Measurements from ENCODE around the gene SCNN1A. TPM values are rescaled to one million over a fixed set of nuclear protein-coding genes. Genes with fewer than 3 reads are reported as not detected.

The SCNN1A gene
- polyA plus RNA-seq, 10 donors = 0.36 to 1.2 (median 0.40) TPM; not detected in 4

GRCh38 chr12:6335451-6336078 is 39.8 kb downstream of the SCNN1A start:
- peak in 2 of 3 donors; percentile 60 to 81 for DNase-seq

- DNase-seq = no peak
Observed at GRCh38 chr12:6334940-6335450, 40.4 kb downstream of the SCNN1A start.

DNA sequence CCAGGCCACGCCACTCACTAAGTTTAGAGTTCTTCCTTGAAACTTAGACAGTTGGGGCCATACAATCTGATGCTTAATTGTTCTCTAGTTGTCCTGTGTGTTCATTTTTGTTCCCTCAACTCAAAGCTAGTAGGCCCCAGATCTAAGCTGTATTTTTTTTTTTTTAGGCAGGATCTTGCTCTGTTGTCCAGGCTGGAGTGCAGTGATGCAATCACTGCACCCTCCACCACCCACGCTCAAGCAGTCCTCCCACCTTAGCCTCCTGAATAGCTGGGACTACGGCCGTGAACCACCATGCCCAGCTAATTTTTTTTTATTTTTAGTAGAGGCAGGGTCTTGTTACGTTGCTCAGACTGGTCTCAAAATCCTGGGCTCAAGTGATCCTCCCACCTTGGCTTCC is 41.0 kb downstream of the SCNN1A start:
- no peak for DNase-seq

GRCh38 chr12:6333566-6333965 is 41.8 kb downstream of the SCNN1A start:
- DNase-seq = no peak

DNA sequence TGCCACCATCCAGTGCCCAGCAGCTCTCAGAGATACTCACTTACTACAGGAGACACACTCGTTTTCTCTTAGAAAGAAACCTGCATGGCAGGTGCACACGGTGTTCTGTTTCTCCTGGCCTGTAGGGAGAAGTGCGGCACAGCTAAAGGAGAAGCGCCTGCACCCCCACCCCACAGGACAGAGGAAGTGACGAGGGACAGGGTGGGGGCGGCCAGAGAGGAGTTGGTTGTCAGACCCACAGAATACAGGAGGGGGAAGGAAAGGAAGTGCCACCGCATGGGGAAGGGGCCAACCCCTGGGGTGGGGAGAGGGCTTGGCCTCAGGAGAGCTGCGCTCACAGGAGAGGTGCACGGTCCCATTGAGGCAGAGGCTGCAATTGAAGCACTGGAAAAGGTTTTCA is 42.3 kb downstream of the SCNN1A start:
- DNase-seq = no peak

DNA sequence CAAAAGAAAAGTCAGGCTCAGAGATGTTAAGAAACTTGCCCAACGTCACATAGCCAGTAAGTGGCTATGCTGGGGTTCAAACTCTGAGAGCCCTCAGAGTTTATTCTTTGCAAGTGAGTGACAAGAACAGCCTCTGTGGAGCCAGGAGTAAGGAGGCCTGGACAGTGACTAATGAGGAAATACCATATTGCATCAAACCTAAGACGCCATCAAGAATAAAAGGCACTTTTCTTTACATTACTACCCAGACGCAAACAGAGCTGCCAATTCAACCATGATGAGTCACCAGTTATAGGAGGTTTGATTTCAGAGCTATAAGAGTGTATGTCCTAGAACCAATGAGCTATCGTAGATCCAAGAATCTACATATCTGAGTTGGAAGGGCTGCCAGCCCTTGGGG is 42.9 kb downstream of the SCNN1A start:
- peak in 1 of 3 donors; percentile 83 for DNase-seq

- DNase-seq = no peak
Observed at GRCh38 chr12:6330999-6331714, 44.2 kb downstream of the SCNN1A start.

DNA sequence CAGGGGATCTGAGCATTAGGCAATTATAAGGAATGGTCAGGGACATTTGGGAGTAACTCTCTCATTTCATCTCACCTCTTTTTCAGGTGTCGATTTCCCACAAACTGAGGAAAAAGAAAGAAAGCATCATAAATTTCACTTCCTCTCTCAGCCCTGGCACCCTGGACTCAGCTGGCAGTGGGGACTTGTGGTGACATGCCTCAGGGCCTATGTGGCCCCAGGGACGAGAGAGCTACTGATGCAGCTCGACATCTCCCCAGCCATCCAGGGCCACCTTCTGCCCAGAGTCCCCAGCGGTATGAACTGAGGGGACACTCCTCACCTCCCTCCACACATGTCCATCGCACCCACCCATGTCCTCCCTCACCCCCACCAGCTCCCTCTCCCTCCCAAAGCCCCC is 45.2 kb downstream of the SCNN1A start:
- DNase-seq = no peak

GRCh38 chr12:6329703-6330064 is 45.7 kb downstream of the SCNN1A start:
- no peak for DNase-seq

- no peak for DNase-seq
Observed at GRCh38 chr12:6328945-6329702, 46.2 kb downstream of the SCNN1A start.

GRCh38 chr12:6328045-6328779 is 47.2 kb downstream of the SCNN1A start:
- DNase-seq = no peak

- DNase-seq = peak in 1 of 3 donors; percentile 76
Observed at GRCh38 chr12:6327229-6328041, 47.9 kb downstream of the SCNN1A start.

GRCh38 chr12:6326316-6327228 is 48.8 kb downstream of the SCNN1A start:
- DNase-seq = peak in 2 of 3 donors; percentile 56 to 78

GRCh38 chr12:6324936-6325750 is 50.2 kb downstream of the SCNN1A start:
- DNase-seq = no peak

DNA sequence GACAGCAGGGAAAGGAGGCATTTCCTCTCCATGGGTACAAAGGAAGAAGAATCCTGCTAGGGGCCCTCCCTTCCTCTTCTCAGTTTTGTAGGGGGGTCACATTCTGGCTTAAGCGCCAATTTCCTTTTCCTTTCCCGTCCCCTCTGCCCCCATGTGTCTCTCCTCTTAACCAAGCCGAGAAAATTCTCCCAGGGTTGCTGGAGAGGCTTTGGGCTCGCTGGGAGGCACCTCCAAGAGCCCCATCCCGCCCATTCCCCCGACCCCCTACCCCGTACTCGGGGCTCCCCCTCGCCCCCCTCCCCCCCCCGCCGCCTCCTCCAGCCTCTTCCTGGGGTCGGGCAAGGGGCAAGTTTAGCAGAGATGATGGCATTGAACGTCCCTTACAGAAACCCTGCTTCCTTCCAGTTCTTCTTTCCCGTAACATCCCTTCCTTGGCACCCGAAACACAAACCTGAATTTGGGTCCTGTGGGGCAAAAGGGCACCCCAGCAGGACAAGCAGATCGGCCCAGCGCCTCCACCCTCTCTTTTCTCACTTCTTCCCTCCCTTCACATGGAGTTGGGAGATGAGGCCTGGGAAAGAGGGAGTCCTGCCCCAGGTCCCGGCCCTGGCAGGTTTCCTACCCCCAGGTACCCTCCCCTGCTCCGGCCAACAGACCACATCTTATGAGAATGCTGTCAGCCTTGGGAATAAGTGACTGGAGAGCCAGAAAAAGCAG is 51.2 kb downstream of the SCNN1A start:
- DNase-seq = no peak

- DNase-seq = peak; percentile 64 to 90 (median 85)
Observed at GRCh38 chr12:6323340-6323994, 51.9 kb downstream of the SCNN1A start.

- DNase-seq = no peak
Observed at GRCh38 chr12:6322969-6323339, 52.4 kb downstream of the SCNN1A start.

GRCh38 chr12:6322352-6322751 is 53.0 kb downstream of the SCNN1A start:
- no peak for DNase-seq
